NCI-H2196 treated with DMSO at 0.1 percent for 48 hours (cell line): ENCODE results near the gene NUP54.
A peak's percentile ranks its signal among the peaks of the same experiment; 100 is the strongest.

Experiments used
- DNase-seq: peaks from one replicate; lab custom pipeline; 2025; ENCODE audit not compliant: unreplicated experiment; lab: John Stamatoyannopoulos, UW

Gene NUP54

GRCh38 chr4:76147454-76148141, 599 bp downstream of the NUP54 start:
- DNase-seq, result peak; percentile 9

GRCh38 chr4:76144546-76144945, 3.7 kb downstream of the NUP54 start:
- DNase-seq, result no peak

- no peak for DNase-seq
Measured at GRCh38 chr4:76141241-76141640, 7.0 kb downstream of the NUP54 start.

GRCh38 chr4:76127754-76128153, 20.4 kb downstream of the NUP54 start:
- DNase-seq, result no peak

- DNase-seq, result no peak
Measured at GRCh38 chr4:76125816-76126215, 22.4 kb downstream of the NUP54 start.

GRCh38 chr4:76120199-76120598, 28.0 kb downstream of the NUP54 start:
- no peak for DNase-seq

- no peak for DNase-seq
Measured at GRCh38 chr4:76117536-76117935, 30.7 kb downstream of the NUP54 start.

- DNase-seq, result no peak
Measured at GRCh38 chr4:76116821-76117220, 31.4 kb downstream of the NUP54 start.

GRCh38 chr4:76108467-76109181, 39.6 kb downstream of the NUP54 start:
- DNase-seq, result no peak

- no peak for DNase-seq
Measured at GRCh38 chr4:76106442-76106841, 41.8 kb downstream of the NUP54 start.

GRCh38 chr4:76105652-76106051, 42.5 kb downstream of the NUP54 start:
- DNase-seq, result no peak

- DNase-seq, result no peak
Measured at GRCh38 chr4:76096076-76096475, 52.1 kb downstream of the NUP54 start.

- DNase-seq, result no peak
Measured at GRCh38 chr4:76095568-76095967, 52.6 kb downstream of the NUP54 start.

GRCh38 chr4:76091052-76091451, 57.1 kb downstream of the NUP54 start:
- no peak for DNase-seq

GRCh38 chr4:76090241-76090691, 57.9 kb downstream of the NUP54 start:
- no peak for DNase-seq

GRCh38 chr4:76088719-76089118, 59.5 kb downstream of the NUP54 start:
- DNase-seq, result no peak

- no peak for DNase-seq
Measured at GRCh38 chr4:76087007-76087769, 61.0 kb downstream of the NUP54 start.

GRCh38 chr4:76084542-76084941, 63.7 kb downstream of the NUP54 start:
- DNase-seq, result no peak

- DNase-seq, result no peak
Measured at GRCh38 chr4:76083386-76083988, 64.7 kb downstream of the NUP54 start.

GRCh38 chr4:76078033-76078613, 70.1 kb downstream of the NUP54 start:
- no peak for DNase-seq

- DNase-seq, result no peak
Measured at GRCh38 chr4:76074993-76075600, 73.1 kb downstream of the NUP54 start.
